22Rv1 (cell line): ENCODE measurements around the gene GPRC5C.

ENCODE experiments used
- H3K27ac ChIP-seq: fragments of 450-650 bp; 2 replicates; pipeline ENCODE4 v1.5.1; 2017
- ZFX ChIP-seq: fragments of 450-650 bp; IDR thresholded peaks from 2 replicates; pipeline ENCODE4 v1.6.1; 2017; ENCODE audit warnings: antibody characterized with exemption, borderline replicate concordance
- TF ChIP-seq, protein P1 (sequence below): fragments of 450-650 bp; IDR thresholded peaks from 2 replicates; pipeline ENCODE4 v1.5.1; 2017; ENCODE audit warnings: mild to moderate bottlenecking

GPRC5C gene

DNA sequence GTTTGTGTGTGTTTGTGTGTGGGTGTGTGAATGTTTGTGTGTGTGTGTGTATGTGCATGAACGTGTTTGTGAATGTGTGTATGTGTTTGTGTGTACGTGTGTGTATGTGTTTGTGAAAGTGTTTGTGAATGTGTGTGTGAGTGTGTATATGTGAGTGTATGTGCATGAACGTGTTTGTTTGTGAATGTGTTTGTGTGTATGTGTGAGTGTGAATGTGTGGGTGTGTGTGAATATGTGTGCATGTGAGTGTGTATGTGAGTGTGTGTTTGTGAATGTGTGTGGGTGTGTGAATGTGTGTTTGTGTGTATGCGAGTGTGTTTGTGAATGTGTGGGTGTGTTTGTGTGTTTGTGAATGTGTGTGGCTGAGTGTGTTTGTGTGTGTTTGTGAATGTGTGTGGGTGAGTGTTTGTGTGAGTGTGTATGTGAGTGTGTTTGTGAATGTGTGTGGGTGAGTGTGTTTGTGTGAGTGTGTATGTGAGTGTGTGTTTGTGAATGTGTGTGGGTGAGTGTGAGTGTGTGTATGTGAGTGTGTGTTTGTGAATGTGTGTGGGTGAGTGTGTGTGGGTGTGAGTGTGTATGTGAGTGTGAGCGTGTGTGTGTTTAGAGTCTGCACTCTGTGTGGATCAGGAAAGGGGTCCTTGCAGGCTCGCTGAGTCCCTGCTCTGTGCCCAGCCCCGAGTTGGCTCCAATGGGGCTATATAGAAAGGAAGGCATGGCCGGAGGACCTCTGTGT is 33.7 kb downstream of the GPRC5C start:
- H3K27ac ChIP-seq = no peak overlapping the region
- TF ChIP-seq, protein P1, sequence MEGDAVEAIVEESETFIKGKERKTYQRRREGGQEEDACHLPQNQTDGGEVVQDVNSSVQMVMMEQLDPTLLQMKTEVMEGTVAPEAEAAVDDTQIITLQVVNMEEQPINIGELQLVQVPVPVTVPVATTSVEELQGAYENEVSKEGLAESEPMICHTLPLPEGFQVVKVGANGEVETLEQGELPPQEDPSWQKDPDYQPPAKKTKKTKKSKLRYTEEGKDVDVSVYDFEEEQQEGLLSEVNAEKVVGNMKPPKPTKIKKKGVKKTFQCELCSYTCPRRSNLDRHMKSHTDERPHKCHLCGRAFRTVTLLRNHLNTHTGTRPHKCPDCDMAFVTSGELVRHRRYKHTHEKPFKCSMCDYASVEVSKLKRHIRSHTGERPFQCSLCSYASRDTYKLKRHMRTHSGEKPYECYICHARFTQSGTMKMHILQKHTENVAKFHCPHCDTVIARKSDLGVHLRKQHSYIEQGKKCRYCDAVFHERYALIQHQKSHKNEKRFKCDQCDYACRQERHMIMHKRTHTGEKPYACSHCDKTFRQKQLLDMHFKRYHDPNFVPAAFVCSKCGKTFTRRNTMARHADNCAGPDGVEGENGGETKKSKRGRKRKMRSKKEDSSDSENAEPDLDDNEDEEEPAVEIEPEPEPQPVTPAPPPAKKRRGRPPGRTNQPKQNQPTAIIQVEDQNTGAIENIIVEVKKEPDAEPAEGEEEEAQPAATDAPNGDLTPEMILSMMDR = no peak
- no peak for TF ChIP-seq ZFX

DNA sequence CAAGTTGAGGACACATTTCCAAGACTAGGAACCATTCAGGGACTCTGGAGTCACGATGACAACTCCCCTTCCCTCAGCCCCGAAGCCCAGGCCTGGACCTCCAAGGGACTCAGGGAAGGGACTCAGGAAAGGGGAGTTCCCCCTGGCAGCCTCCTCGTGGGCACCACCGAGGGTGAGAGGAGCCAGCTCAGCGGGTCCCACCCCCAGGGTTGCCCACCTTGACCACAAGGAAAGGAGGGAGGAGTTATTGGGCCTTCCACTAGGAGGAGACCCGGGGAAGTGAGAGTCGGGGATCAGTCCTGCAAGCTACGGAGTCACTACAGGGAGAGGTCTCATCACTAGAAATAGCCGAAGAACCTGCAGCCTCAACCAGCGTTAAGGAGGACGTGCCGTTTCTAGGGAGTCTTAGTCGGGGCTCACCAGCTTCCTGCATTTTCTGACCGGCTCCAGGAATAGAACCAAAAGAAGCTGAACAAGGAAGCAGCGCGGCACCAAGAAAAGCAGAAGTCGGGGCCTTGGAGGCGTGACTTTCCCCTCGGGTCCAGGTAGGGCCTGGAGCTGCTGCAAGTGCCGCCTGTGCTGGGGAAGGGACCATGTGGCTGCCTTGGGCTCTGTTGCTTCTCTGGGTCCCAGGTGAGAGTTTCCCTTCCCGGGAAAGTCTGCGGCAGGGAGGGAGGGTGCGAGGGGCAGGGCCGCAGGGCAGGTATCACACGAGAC is 34.4 kb downstream of the GPRC5C start, which contains the start of gene CD300A:
TSS of gene CD300A (plus strand) at position 524 of the 717 bp plus-strand sequence. CDS start at position 594, 70 bp downstream.
- TF ChIP-seq ZFX = no peak
- TF ChIP-seq, protein P1 = no peak
- no peak within 1 kb of the TSS for H3K27ac ChIP-seq

DNA sequence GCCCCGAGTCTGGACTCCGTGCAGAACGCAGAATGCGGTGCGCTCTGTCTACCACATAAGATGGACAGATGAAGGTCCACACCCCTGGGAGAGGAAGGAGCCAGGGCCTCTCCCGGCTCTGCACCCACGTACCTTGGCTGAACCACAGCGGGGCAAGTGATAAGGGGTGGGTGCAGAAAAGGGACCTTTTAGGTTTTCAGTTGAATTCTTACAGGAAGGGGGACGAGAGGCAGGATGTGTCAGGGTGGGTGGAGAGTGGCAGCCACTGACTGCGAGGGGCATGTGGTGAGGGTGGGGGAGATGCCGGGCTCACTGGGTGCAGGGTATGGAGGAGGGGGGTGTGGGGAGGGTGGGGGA is 34.9 kb downstream of the GPRC5C start:
- TF ChIP-seq, protein P1 = no peak
- no peak for TF ChIP-seq ZFX
- no peak overlapping the region for H3K27ac ChIP-seq

DNA sequence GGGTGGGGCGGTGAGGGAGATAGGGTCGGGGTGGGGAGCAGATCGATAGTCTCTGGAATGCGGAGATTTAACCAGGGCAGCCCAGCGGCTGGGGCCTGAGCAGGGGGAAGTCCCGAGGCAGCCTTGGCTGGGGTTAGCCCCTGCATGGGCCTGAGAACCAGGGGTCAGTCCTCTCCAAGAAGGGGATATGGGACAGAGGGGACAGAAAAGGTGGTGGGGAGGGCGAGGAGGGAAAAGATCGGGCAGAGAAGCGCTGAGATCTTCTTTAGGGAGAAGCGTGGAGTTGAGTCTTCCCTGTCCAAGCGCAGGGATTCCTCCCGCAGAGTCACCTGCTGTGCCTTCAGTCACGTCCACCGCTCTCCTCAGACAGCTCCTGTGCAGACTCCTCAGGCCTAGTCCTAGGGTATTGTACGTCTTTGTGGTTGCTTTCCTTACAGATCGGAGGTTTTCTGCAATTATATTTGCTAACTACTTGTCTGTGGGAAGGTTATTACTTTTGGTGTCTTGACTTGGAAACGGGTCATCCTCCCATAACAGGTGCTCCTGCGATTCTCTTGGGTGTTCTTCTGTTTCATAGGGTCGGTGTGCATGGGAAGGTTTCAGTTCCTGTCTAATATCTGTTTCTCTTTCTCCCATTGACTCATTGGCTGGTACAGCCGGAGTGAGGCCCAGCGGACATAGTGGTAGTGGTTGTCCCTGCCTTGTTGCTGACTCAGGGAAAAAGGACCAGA is 35.5 kb downstream of the GPRC5C start:
- H3K27ac ChIP-seq = no peak overlapping the region
- TF ChIP-seq, protein P1 = no peak
- no peak for TF ChIP-seq ZFX

DNA sequence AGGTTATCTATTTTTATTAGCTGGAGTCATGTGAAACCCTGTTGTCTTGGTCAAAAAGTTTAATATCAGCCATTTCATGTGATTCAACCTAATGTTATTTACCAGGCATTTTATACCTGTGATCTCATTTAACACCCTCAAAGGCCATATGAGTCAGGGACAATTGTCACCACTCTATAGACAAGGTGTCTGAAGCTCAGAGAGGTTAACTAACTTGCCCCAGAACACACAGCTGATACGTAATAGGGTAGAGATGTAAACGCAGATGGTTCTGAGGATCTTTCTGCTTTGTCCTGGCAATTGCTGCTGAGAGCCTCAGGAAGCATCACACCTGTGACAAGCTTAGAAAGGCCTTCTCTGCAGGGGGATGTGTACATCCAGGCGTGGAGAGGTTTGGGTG is 39.5 kb downstream of the GPRC5C start:
- H3K27ac ChIP-seq = no peak overlapping the region
- TF ChIP-seq ZFX = no peak
- TF ChIP-seq, protein P1 = no peak

DNA sequence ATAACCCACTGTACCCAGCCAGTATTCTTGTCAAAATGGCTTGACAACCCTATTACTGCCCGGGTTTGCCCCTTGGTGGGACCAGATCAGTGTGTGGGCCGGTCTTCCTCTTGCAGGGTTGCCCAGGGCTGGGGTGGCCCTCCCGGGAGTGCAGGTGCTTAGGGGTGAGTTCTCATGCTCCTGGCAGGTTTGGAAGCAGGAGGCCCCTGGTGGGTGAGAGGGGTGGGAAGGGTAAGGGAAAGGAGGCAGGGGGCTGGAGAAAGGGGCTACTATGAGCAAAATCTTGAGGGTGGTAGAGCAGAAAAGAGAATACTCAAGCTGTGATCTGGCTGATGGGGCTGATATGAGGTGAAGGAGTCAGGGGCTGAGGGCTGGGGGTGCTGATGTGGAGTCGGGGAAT is 41.0 kb downstream of the GPRC5C start:
- TF ChIP-seq ZFX = no peak
- TF ChIP-seq, protein P1 = no peak
- H3K27ac ChIP-seq = no peak overlapping the region
